Body of pancreas (tissue), 4 donors: Measurements from ENCODE around the gene DHX8.

Source experiments
- POLR2A ChIP-seq, 3 donors: fragments of 450-650 bp; IDR thresholded peaks; one replicate each; pipeline ENCODE4 v1.6.1; 2016; ENCODE audit warnings: antibody characterized with exemption in 3 of 3, mild to moderate bottlenecking in 2 of 3
- TF ChIP-seq, protein P1 (sequence below), 7 experiments: fragments of 450-650 bp in 4 of 7; fragments of 200-600 bp in 3 of 7; sonication (generic) in 3 of 7; IDR thresholded peaks; one replicate each; pipeline ENCODE4 v1.5.1; 2016 to 2019; ENCODE audit warnings: antibody characterized with exemption in 7 of 7

GRCh38 chr17:43461185-43461584, 22.6 kb upstream of the DHX8 start:
- TF ChIP-seq, protein P1, sequence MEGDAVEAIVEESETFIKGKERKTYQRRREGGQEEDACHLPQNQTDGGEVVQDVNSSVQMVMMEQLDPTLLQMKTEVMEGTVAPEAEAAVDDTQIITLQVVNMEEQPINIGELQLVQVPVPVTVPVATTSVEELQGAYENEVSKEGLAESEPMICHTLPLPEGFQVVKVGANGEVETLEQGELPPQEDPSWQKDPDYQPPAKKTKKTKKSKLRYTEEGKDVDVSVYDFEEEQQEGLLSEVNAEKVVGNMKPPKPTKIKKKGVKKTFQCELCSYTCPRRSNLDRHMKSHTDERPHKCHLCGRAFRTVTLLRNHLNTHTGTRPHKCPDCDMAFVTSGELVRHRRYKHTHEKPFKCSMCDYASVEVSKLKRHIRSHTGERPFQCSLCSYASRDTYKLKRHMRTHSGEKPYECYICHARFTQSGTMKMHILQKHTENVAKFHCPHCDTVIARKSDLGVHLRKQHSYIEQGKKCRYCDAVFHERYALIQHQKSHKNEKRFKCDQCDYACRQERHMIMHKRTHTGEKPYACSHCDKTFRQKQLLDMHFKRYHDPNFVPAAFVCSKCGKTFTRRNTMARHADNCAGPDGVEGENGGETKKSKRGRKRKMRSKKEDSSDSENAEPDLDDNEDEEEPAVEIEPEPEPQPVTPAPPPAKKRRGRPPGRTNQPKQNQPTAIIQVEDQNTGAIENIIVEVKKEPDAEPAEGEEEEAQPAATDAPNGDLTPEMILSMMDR (IDR thresholded peaks at IDR 0.05), result no peak
- TF ChIP-seq POLR2A (IDR thresholded peaks at IDR 0.05), result no peak
